ENCODE results near the gene ATG12. TPM values are rescaled to one million over a fixed set of nuclear protein-coding genes. Genes with fewer than 3 reads are reported as not detected.

The ATG12 gene
- total RNA-seq, 1 experiment from 2014 or later = 39.9 TPM

- DNase-seq (ENCODE audit: low spot score) (no peak), ATAC-seq (no peak)
- Mint-ChIP-seq H3K4me3 (no peak overlapping the region), H3K9me3 (no peaks in the 10 kb centered on the region), H3K27ac (no peak overlapping the region), H3K4me1 (peaks cover 6% of the 10 kb centered on the region), H3K36me3 (peaks cover 15% of the 10 kb centered on the region), H3K27me3 (ENCODE audit: low read depth) (no peaks in the 10 kb centered on the region)
- CTCF ChIA-PET = interaction anchor here (0.8 kb wide), 1 partner anchor 15 kb away, joined by 3 read pairs; no protein-coding TSS in a partner anchor
- POLR2A ChIA-PET = no interaction called here
- TF ChIP-seq SMAD4 (CRISPR knock-in tag; IDR thresholded peaks at IDR 0.05) = no peak
- no peak for TF ChIP-seq ZBTB43 (CRISPR knock-in tag; IDR thresholded peaks at IDR 0.05)
- no peak for TF ChIP-seq ETV6 (CRISPR knock-in tag; IDR thresholded peaks at IDR 0.05)
- TF ChIP-seq RELA (CRISPR knock-in tag; IDR thresholded peaks at IDR 0.05; ENCODE audit: borderline replicate concordance) = no peak
- TF ChIP-seq MXD4 (CRISPR knock-in tag; IDR thresholded peaks at IDR 0.05; ENCODE audit: borderline replicate concordance) = no peak
- TF ChIP-seq E2F5 (CRISPR knock-in tag; IDR thresholded peaks at IDR 0.05) = no peak
- no peak for TF ChIP-seq MLX (CRISPR knock-in tag; IDR thresholded peaks at IDR 0.05)
- no peak for TF ChIP-seq ZNF232 (CRISPR knock-in tag; IDR thresholded peaks at IDR 0.05)
- no peak for TF ChIP-seq E2F4 (CRISPR knock-in tag; IDR thresholded peaks at IDR 0.05; ENCODE audit: borderline replicate concordance, low read depth)
- TF ChIP-seq ZNF263 (CRISPR knock-in tag; IDR thresholded peaks at IDR 0.05; ENCODE audit: low read depth) = no peak
- TF ChIP-seq PREB (CRISPR knock-in tag; IDR thresholded peaks at IDR 0.05; ENCODE audit: borderline replicate concordance) = no peak
- TF ChIP-seq NFE2L1 (CRISPR knock-in tag; IDR thresholded peaks at IDR 0.05) = no peak
- no peak for TF ChIP-seq NR2C2 (CRISPR knock-in tag; IDR thresholded peaks at IDR 0.05)
- no peak for TF ChIP-seq MYBL2 (CRISPR knock-in tag; IDR thresholded peaks at IDR 0.05)
- no peak for TF ChIP-seq FOXK1 (CRISPR knock-in tag; IDR thresholded peaks at IDR 0.05)
These were observed 32.0 kb upstream of the ATG12 start for GRCh38 chr5:115873392-115873791.

GRCh38 chr5:115872447-115872846 is 31.1 kb upstream of the ATG12 start:
- no peak for DNase-seq (ENCODE audit: low spot score)
- peaks cover 12% of the 10 kb centered on the region for H3K36me3 Mint-ChIP-seq
- peaks cover 6% of the 10 kb centered on the region for H3K4me1 Mint-ChIP-seq

More at GRCh38 chr5:115872447-115872846, 31.1 kb upstream of the ATG12 start:
- ChIA-PET CTCF (no interaction called here), POLR2A (no interaction called here)
- no peak for TF ChIP-seq ATF6 (CRISPR knock-in tag; IDR thresholded peaks at IDR 0.05)
- no peak for TF ChIP-seq FOXP4 (CRISPR knock-in tag; IDR thresholded peaks at IDR 0.05)
- TF ChIP-seq E2F5 (CRISPR knock-in tag; IDR thresholded peaks at IDR 0.05) = no peak
- TF ChIP-seq IRF1 (CRISPR knock-in tag; IDR thresholded peaks at IDR 0.05) = no peak
- no peak for TF ChIP-seq CREB1 (CRISPR knock-in tag; IDR thresholded peaks at IDR 0.05)
- no peak for TF ChIP-seq CBFB (CRISPR knock-in tag; IDR thresholded peaks at IDR 0.05; ENCODE audit: low read depth)
- no peak for TF ChIP-seq TEAD1 (CRISPR knock-in tag; IDR thresholded peaks at IDR 0.05)
- no peak for TF ChIP-seq NR1H2 (CRISPR knock-in tag; IDR thresholded peaks at IDR 0.05)
- no peak for ATAC-seq
- Mint-ChIP-seq H3K27ac (no peak overlapping the region), H3K4me3 (no peak overlapping the region), H3K27me3 (ENCODE audit: low read depth) (no peaks in the 10 kb centered on the region), H3K9me3 (no peaks in the 10 kb centered on the region)

All from WTC11 (cell line).